Immature natural killer cell (primary cell): Measurements from ENCODE around the gene ADPRH. TPM values are rescaled to one million over a fixed set of nuclear protein-coding genes. Genes with fewer than 3 reads are reported as not detected.
"Not testable (repeated sequence)": the region's sequence is repeated elsewhere in the genome, so short reads cannot be mapped to it uniquely, and the experiment has no call there.

Source experiments
- DNase-seq, 3 donors: peaks; one replicate each; pipeline ENCODE4 v3.0.0; 2022; ENCODE audit warnings: mixed read lengths in 1 of 3
- H3K27ac Mint-ChIP-seq, 6 donors: one replicate each; pipeline ENCODE4 v1.8.0; 2020; ENCODE audit warnings: mixed read lengths in 6 of 6, mild to moderate bottlenecking in 5 of 6, inconsistent platforms in 4 of 6, moderate library complexity in 3 of 6
- H3K27me3 Mint-ChIP-seq, 3 donors: one replicate each; pipeline ENCODE4 v1.8.0; 2020 to 2021; ENCODE audit warnings: low read depth in 3 of 3, mild to moderate bottlenecking in 3 of 3, mixed read lengths in 3 of 3, moderate library complexity in 3 of 3, inconsistent platforms in 1 of 3
- H3K36me3 Mint-ChIP-seq, 3 donors: one replicate each; pipeline ENCODE4 v1.8.0; 2020; ENCODE audit warnings: mixed read lengths in 3 of 3, inconsistent platforms in 2 of 3, mild to moderate bottlenecking in 2 of 3
- H3K4me1 Mint-ChIP-seq, 2 donors: one replicate each; pipeline ENCODE4 v1.8.0; 2020; ENCODE audit warnings: inconsistent platforms in 2 of 2, mild to moderate bottlenecking in 2 of 2, mixed read lengths in 2 of 2, moderate library complexity in 1 of 2
- H3K4me3 Mint-ChIP-seq, 5 donors: one replicate each; pipeline ENCODE4 v1.8.0; 2020; ENCODE audit warnings: mild to moderate bottlenecking in 5 of 5, mixed read lengths in 5 of 5, inconsistent platforms in 3 of 5, moderate library complexity in 3 of 5
- H3K9me3 Mint-ChIP-seq, 6 donors: one replicate each; pipeline ENCODE4 v1.8.0; 2020; ENCODE audit warnings: mild to moderate bottlenecking in 6 of 6, mixed read lengths in 6 of 6, inconsistent platforms in 4 of 6, moderate library complexity in 3 of 6
- polyA plus RNA-seq, 3 donors: library from polyadenylated mRNA; unstranded; fragments of 300-500 nt; fragmentation: Illumina TruSeq; gene quantifications; one replicate each; pipeline ENCODE4 v1.2.3, GENCODE V29; 2021

Gene ADPRH
- polyA plus RNA-seq, 3 donors from 2014 or later, result 7.5 to 13.9 (median 9.4) TPM

DNA sequence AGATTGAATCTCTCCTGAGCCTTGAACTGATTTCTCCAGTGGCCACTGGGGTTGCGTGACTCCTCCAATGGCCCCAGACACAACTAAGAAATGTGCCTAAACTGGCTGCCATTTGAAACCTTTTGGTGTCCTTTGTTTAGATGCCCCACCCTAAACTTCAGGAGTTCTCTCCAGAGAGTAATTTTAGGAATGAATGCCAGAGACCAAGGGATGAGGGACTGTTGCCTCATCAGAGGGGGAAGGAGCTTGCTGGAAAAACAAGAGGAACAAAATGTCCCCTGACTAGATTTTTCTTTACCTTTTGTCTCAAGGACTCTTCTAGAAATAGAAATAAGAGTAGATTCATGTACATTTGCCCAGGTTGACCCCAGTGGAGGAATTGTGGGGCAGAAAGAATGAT, 8.1 kb upstream of the ADPRH start:
- DNase-seq, result no peak
- Mint-ChIP-seq H3K4me1 (no peaks in the 10 kb centered on the region), H3K27ac (no peak overlapping the region), H3K4me3 (no peak overlapping the region), H3K27me3 (peaks cover 0 to 9% (median 2%) of the 10 kb centered on the region in 3 donors), H3K9me3 (no peaks in the 10 kb centered on the region), H3K36me3 (no peaks in the 10 kb centered on the region)

DNA sequence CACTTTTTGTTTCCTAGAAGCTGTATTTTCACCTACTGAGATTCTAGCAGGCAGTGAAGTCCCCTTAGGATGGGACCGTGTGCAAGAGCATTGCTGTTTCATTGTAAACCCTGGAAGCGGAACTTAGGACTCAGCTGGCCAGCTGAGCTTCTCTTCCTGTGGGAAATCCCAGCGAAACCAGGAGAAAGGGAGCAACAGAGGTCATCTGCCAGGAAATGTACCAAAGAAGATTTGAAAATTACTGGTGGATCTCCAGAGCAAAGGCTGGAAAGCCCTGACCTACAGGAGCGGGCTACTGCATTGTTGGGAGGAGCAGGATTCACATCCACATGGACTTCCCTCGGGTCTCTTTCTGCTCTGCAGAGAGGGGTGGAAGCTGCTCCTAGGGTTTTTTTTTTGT, 7.6 kb upstream of the ADPRH start:
- Mint-ChIP-seq H3K27ac (no peak overlapping the region), H3K4me1 (no peaks in the 10 kb centered on the region), H3K27me3 (peaks cover 0 to 9% (median 2%) of the 10 kb centered on the region in 3 donors), H3K36me3 (no peaks in the 10 kb centered on the region), H3K9me3 (no peaks in the 10 kb centered on the region), H3K4me3 (no peak overlapping the region)
- DNase-seq, result no peak

DNA sequence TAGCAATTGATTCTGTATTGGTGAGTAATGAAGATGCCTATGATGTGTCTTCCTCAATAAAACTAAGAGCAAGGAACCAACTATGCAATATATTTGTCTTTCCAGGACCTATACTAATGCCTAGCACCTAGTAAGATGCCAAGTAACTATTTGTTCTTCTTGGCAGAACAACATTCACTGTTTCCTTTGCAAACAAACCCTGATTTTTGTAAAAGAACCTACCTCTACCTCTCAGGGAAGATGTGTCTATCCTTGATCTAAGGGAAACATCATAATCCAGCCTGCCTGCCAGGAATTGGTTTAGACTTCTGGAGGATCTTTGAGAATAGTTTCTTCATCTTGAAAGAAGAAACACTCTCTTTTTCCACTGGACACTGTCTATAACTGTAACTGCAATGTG, 3.8 kb upstream of the ADPRH start:
- Mint-ChIP-seq H3K27ac (no peak overlapping the region), H3K36me3 (no peaks in the 10 kb centered on the region), H3K27me3 (peaks cover 0 to 4% (median 3%) of the 10 kb centered on the region in 3 donors), H3K4me1 (peaks cover 15 to 19% of the 10 kb centered on the region in 2 donors), H3K9me3 (no peaks in the 10 kb centered on the region), H3K4me3 (no peak overlapping the region)
- no peak for DNase-seq

DNA sequence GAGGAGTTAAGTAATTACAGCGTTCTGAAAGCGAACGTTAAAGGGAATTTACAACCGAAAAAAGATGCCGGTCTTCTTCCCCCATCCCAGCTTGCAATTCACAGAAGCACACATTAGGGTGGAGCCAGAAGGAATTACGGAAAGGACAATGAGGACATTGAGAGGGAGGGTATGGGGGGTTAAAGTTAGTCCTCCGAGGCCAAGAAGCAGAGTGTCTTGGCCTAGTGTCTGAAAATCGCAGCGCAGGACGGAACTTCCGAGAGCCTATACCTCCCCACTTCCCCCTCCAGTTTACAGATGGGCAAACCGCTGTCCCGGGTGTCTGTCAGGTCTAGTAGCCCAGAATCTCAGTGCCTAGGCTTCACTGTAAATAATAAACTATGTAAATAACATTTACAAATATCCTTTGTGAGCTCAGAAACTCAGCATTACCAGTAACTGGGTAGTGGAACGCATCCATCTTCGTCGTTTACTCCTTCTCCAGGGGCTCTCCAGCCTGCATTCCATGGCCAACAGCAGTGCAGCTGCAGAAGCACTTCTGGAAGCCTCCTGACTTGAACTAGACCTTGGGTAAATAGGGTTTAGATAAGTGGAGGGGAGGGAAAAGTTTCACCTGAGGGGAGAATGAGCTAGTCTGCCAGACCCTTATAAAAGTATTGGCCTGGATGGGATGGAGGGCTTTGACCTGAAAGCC, 922 bp downstream of the ADPRH start:
- no peaks in the 10 kb centered on the region for H3K9me3 Mint-ChIP-seq
- peaks cover 17 to 26% of the 10 kb centered on the region in 2 donors for H3K4me1 Mint-ChIP-seq
- H3K27me3 Mint-ChIP-seq, result peaks cover 0 to 5% (median 0%) of the 10 kb centered on the region in 3 donors
- peak overlapping the region; percentile 94 to 98 (median 98) for H3K4me3 Mint-ChIP-seq
- peak; percentile 25 to 40 (median 38) for DNase-seq
- H3K36me3 Mint-ChIP-seq, result no peaks in the 10 kb centered on the region
- peak overlapping the region; percentile 85 to 95 (median 92) for H3K27ac Mint-ChIP-seq

DNA sequence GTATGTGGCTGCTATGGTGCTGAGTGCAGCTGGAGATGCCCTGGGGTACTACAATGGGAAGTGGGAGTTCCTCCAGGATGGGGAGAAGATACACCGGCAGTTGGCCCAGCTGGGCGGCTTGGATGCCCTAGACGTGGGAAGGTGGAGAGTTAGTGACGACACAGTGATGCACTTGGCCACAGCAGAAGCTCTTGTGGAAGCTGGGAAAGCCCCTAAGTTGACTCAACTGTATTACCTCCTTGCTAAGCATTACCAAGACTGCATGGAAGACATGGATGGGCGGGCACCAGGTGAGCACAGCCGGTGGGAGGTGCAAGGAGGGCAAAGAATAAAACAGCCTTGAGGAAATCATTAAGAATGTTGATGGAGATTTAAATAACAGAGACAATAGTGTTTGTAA, 2.9 kb downstream of the ADPRH start:
- Mint-ChIP-seq H3K36me3 (peaks cover 0 to 11% (median 7%) of the 10 kb centered on the region in 3 donors), H3K4me3 (no peak overlapping the region), H3K27me3 (peaks cover 0 to 5% (median 0%) of the 10 kb centered on the region in 3 donors), H3K4me1 (peaks cover 17 to 26% of the 10 kb centered on the region in 2 donors), H3K9me3 (peaks cover 0 to 2% (median 0%) of the 10 kb centered on the region in 6 donors), H3K27ac (no peak overlapping the region)
- no peak for DNase-seq

DNA sequence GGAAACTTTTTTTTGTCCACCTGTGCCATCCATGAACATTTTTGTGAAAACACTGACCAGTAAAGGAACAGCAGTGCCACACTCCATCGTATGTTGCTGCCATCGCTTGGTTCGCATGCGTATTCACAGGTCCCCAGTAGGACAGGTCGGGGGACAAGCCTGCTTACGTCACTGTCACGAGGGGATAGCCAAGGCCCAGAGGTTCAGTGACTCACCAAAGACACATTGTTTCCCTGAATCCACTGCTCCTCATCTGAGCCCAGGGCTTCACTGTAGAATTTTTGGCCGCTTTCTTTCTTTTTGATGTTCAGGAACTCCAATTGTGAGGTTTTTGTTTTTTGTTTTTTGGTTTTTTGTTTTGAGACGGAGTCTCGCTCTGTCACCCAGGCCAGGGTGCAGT, 5.9 kb downstream of the ADPRH start:
- Mint-ChIP-seq H3K27me3 (peaks cover 0 to 2% (median 0%) of the 10 kb centered on the region in 3 donors), H3K9me3 (peaks cover 0 to 2% (median 0%) of the 10 kb centered on the region in 6 donors), H3K4me3 (no peak overlapping the region), H3K4me1 (peaks cover 6 to 10% of the 10 kb centered on the region in 2 donors), H3K27ac (no peak overlapping the region), H3K36me3 (peaks cover 4 to 30% (median 15%) of the 10 kb centered on the region in 3 donors)
- DNase-seq, result no peak

DNA sequence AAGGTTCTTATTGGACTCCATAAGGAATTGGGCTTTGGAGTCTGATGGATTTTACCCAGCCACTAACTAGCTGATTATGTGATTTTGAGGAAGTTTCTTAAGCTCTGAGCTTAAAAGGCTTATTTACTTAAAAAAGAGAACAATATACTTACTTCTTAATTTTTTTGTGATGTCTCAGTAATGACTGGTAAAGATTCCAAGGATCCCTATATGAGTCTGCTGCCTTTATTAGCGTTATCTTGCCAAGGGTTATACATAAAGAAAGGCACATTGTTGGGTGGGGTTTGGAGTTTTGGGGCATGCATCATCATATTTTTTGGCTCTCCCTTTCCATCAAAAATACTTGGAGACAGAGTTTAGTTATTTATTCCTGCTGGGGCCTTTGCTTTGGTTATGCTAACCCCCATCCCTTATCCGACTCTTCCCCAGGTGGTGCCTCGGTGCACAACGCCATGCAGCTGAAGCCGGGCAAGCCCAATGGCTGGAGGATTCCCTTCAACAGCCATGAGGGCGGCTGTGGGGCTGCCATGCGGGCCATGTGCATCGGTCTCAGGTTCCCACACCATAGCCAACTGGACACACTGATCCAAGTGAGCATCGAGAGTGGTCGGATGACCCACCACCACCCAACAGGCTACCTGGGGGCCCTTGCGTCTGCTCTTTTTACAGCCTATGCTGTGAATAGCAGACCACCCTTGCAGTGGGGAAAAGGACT, 6.7 kb downstream of the ADPRH start:
- Mint-ChIP-seq H3K27ac (no peak overlapping the region), H3K9me3 (peaks cover 0 to 2% (median 0%) of the 10 kb centered on the region in 6 donors), H3K27me3 (peaks cover 0 to 2% (median 0%) of the 10 kb centered on the region in 3 donors)

DNA sequence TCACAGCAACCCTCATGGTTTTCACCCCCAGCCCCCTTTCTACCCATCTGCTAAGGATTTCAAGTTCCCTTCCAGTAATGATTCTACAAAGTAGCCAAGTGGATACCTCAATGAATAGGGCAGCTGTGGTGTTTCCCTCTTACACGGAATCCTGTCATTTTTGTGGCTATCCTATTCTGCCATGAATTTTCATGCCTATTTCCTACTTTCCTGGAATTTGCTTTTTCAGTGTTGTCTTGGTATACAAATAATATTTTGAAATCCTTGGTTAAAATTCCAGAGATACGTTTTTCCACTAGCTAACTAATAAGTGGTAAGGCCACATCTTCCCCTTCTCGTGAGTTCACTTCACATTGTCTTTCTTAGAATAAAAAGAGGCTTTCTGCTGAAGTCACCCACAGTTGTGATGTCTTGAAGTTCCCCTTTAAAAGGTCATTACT, 7.5 kb downstream of the ADPRH start:
- no peak for DNase-seq
- Mint-ChIP-seq H3K9me3 (peaks cover 0 to 2% (median 0%) of the 10 kb centered on the region in 6 donors), H3K27ac (no peak overlapping the region), H3K4me1 (peaks cover 0 to under 1% of the 10 kb centered on the region in 2 donors), H3K4me3 (no peak overlapping the region), H3K36me3 (peaks cover 4 to 30% (median 15%) of the 10 kb centered on the region in 3 donors), H3K27me3 (peaks cover 0 to 2% (median 0%) of the 10 kb centered on the region in 3 donors)

More for the DNA sequence above, 6.7 kb downstream of the ADPRH start:
- Mint-ChIP-seq H3K4me3 (no peak overlapping the region), H3K4me1 (peaks cover 0 to 5% of the 10 kb centered on the region in 2 donors), H3K36me3 (peaks cover 4 to 30% (median 15%) of the 10 kb centered on the region in 3 donors)
- no peak for DNase-seq

DNA sequence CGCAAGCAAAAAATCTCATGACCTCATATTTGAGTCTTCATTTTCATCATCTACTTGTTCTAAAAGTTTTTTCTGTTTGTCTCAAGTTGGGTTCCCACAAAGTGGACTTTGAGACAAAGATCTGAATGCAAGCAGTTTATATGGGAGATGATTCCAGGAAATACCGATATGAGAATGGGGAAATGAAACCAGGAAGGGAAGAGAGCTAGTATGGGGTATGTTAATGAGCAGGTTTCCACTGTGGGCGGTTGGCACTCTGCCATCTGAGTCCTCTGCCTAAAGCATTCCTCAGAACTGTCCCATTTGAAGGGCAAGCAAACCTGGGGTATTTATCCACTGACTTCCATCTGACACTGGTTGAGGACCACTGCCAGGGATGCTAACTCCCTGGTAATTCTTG, 8.8 kb downstream of the ADPRH start:
- Mint-ChIP-seq H3K9me3 (peaks cover 0 to 2% (median 0%) of the 10 kb centered on the region in 6 donors), H3K27me3 (no peaks in the 10 kb centered on the region), H3K36me3 (peaks cover 4 to 30% (median 15%) of the 10 kb centered on the region in 3 donors), H3K4me3 (no peak overlapping the region), H3K4me1 (no peaks in the 10 kb centered on the region), H3K27ac (no peak overlapping the region)
- DNase-seq, result no peak

DNA sequence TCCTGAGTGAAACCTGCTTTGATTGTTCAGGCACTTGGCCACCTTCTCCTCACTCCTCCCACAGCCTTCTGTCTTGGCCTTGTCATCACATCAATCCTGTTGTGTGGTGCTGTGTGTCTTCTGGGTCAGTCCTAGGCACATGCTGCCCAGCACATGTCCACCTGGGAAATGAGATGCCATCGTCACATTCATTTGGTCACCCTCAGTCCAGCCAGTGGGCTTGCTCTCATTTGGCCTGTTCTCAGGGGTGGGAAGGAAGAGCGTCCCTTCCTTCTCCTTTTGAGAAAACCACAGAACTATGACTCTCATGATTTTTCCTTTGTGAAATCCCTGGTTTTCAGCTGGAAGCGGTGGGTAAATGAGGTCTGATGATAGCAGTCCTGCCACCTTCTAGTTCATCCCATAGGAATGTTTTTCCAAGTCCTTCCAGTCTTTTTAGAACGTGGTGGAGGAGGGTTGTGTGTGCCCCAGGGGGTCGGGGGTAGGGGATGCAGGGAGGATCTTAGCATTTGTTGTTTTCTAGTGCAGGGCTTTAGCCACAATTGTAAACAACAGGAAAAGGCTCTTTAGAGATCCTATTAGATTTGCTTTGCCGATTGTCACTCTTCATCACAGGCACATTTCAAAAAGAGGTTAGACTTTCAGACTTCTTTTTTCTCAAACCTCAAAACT, 9.9 kb downstream of the ADPRH start:
- H3K27ac Mint-ChIP-seq, result no peak overlapping the region
- H3K4me3 Mint-ChIP-seq, result no peak overlapping the region
- no peaks in the 10 kb centered on the region for H3K4me1 Mint-ChIP-seq
- H3K9me3 Mint-ChIP-seq, result peaks cover 0 to 2% (median 0%) of the 10 kb centered on the region in 6 donors
- H3K27me3 Mint-ChIP-seq, result no peaks in the 10 kb centered on the region
- DNase-seq, result no peak
- peaks cover 4 to 30% (median 15%) of the 10 kb centered on the region in 3 donors for H3K36me3 Mint-ChIP-seq

DNA sequence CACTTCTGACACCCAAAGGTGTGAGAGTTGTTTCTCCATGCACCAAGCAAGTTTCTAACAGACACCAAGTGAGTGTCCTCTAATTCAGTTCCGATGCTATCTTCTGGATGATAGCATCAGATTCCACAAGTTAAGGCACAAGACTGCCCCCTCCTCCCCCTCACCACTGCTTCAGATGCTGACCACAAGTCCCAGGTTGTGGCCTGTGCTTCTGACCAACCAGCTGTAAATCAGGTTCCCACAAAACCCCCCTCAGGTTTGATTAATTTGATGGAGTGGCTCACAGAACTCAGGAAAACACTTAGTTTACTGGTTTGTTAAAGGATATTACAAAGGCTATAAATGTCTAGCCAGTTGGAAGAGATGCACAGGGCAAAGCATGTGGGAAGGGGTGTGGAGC, 11.4 kb downstream of the ADPRH start:
- H3K27me3 Mint-ChIP-seq, result no peaks in the 10 kb centered on the region
- DNase-seq, result no peak
- H3K4me3 Mint-ChIP-seq, result no peak overlapping the region
- H3K4me1 Mint-ChIP-seq, result no peaks in the 10 kb centered on the region
- H3K36me3 Mint-ChIP-seq, result peaks cover 4 to 30% (median 15%) of the 10 kb centered on the region in 3 donors
- no peaks in the 10 kb centered on the region for H3K9me3 Mint-ChIP-seq
- H3K27ac Mint-ChIP-seq, result no peak overlapping the region

DNA sequence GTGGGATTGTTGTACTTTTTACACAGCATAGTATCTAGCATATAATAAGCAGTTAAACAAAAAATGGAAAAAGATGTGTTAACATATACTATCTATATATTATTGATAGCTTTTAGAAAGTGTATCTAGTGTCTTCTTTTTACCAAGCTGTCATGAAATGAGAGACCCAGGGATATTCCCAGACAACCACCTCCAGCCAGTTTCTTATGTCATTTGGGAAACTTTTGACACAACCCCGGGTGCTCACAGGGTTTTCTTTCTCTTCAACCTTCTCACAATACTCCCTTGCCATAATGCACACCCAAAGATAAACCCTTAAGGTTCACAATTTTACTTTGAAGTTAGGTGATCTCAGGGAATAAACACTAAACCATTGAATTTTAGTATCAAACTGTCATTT, 13.6 kb downstream of the ADPRH start:
- DNase-seq, result no peak
- H3K9me3 Mint-ChIP-seq, result no peaks in the 10 kb centered on the region
- H3K27ac Mint-ChIP-seq, result no peak overlapping the region
- H3K27me3 Mint-ChIP-seq, result no peaks in the 10 kb centered on the region
- H3K4me3 Mint-ChIP-seq, result no peak overlapping the region
- peaks cover 3 to 14% (median 4%) of the 10 kb centered on the region in 3 donors for H3K36me3 Mint-ChIP-seq
- no peaks in the 10 kb centered on the region for H3K4me1 Mint-ChIP-seq

DNA sequence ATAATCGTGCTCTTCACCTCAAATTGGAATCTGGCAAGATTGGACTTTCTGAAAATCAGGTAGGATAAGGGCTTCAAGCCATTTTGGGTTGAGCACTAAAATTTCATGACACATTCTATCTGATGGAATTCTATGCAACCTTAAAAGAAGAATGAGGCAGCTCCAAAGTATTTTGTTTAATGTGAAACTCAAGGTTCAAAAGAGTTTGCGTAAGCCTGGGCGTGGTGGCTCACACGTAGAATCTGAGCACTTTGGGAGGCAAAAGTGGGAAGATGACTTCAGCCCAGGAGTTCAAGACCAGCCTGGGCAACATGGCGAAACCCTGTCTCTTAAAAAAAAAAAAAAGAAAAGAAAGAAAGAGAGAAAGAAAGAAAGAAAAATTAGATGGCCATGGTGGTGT, 14.8 kb downstream of the ADPRH start:
- Mint-ChIP-seq H3K27ac (no peak overlapping the region), H3K4me1 (no peaks in the 10 kb centered on the region)
- no peak for DNase-seq

DNA sequence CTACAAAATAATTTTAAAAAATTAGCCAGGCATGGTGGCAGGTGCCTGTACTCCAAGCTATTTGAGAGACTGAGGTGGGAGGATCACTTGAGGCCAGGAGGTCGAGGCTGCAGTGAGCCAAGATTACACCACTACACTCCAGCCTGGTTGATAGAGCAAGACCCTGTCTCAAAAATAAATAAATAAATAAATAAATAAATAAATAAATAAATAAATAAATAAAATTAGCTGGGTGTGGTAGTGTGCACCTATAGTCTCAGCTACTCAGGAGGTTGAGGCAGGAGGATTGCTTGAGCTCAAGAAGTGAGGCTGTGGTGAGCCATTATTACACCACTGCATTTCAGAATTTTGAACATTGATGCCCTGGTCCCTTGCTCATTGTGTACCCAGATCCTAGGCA, 15.6 kb downstream of the ADPRH start:
- H3K4me1 Mint-ChIP-seq, H3K36me3 Mint-ChIP-seq, H3K4me3 Mint-ChIP-seq, DNase-seq, H3K27me3 Mint-ChIP-seq, H3K9me3 Mint-ChIP-seq, H3K27ac Mint-ChIP-seq: not testable (repeated sequence)

More for the DNA sequence above, 14.8 kb downstream of the ADPRH start:
- H3K9me3 Mint-ChIP-seq, result no peaks in the 10 kb centered on the region
- peaks cover 0 to 5% (median 4%) of the 10 kb centered on the region in 3 donors for H3K36me3 Mint-ChIP-seq
- no peak overlapping the region for H3K4me3 Mint-ChIP-seq
- no peaks in the 10 kb centered on the region for H3K27me3 Mint-ChIP-seq
